ENCODE data around the gene RTN3. TPM values are rescaled to one million over a fixed set of nuclear protein-coding genes. Genes with fewer than 3 reads are reported as not detected.

RTN3 gene
- total RNA-seq, 2 donors from 2014 or later: 89.9 to 91.3 TPM

DNA sequence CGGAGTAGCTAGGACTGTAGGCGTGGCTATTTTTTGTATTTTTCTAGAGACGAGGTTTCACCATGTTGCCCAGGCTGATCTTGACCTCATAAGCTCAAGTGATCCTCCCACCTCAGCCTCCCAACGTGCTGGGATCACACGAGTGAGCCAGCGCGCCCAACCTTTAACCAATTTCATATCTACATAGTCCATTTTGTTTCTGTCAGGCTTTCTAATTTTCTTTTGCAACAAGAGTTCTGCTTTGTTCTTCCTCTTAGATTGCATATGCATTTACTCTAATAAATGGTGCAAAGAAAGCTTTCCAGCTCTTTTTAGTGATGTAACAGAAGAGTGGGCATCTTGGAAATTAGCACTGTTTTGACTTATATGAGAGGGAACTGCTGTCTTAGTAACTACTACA, 13.3 kb downstream of the RTN3 start:
- no peak for DNase-seq
- Mint-ChIP-seq H3K4me3 (no peak overlapping the region), H3K27ac (no peak overlapping the region), H3K4me1 (ENCODE audit: low read depth) (peaks cover 19% of the 10 kb centered on the region), H3K9me3 (no peaks in the 10 kb centered on the region), H3K27me3 (ENCODE audit: low read depth) (no peaks in the 10 kb centered on the region), H3K36me3 (ENCODE audit: insufficient read depth in 2 of 2) (peaks cover 0 to 5% of the 10 kb centered on the region in 2 donors)
- ATAC-seq (replicated peaks in 1 of 2): no peak

DNA sequence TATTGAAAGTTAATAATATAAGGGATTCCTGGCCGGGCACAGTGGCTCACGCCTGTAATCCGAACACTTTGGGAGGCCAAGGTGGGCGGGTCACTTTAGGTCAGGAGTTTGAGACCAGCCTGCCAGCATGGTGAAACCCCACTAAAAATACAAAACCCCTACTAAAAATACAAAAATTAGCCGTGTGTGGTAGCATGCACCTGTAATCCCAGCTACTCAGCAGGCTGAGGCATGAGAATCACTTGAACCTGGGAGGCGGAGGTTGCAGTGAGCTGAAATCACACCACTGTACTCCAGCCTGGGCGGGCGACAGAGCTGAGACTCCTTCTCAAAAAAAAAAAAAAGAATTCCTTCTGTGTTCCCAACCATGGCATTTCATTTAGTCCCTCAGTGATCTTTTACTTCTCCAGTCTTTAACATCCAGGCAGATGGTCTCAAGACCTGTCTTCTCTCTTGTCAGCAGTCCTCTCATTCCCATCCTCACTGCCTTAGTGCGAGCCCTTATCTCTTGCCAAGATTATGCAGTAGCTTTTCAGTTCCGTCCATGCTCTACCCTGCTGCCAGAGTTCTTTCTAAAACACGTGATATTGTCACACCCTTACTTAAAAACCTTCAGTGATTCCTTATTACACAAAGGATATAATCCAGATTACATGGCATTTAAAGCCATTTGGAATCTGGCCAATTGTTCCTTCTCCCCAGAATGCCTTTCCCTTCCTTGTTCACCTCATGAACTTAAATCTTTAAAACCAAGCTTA, 17.9 kb downstream of the RTN3 start:
- no peak for ATAC-seq (replicated peaks in 1 of 2)
- no peak for DNase-seq
- H3K27me3 Mint-ChIP-seq (ENCODE audit: low read depth): no peaks in the 10 kb centered on the region

DNA sequence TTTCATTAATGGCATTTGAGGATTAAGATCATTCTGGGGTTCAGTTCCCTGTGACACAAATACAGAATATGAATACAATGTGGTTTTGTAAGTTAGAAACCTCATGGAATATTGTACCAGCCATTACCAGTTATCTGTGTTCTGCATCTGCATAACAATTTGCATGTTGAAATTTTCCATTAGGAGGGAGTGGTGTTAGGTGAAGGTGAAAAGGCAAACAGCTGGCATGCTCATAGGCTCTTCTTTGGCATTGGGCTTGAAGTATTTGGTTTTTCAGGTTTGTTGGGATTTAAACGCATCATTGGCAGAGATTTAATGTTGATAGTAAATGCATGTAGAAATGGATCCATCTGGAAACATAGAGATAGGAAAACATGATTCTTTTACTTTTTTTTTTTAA, 18.6 kb downstream of the RTN3 start:
- ATAC-seq (replicated peaks in 1 of 2) (no peak), DNase-seq (no peak)
- no peaks in the 10 kb centered on the region for H3K9me3 Mint-ChIP-seq
- H3K36me3 Mint-ChIP-seq (ENCODE audit: insufficient read depth in 2 of 2): no peaks in the 10 kb centered on the region
- no peaks in the 10 kb centered on the region for H3K27me3 Mint-ChIP-seq (ENCODE audit: low read depth)
- peaks cover 15% of the 10 kb centered on the region for H3K4me1 Mint-ChIP-seq (ENCODE audit: low read depth)
- H3K27ac Mint-ChIP-seq: no peak overlapping the region
- H3K4me3 Mint-ChIP-seq: no peak overlapping the region

More for the DNA sequence above, 17.9 kb downstream of the RTN3 start:
- Mint-ChIP-seq H3K27ac (no peak overlapping the region), H3K4me3 (no peak overlapping the region), H3K4me1 (ENCODE audit: low read depth) (peaks cover 11% of the 10 kb centered on the region), H3K9me3 (no peaks in the 10 kb centered on the region), H3K36me3 (ENCODE audit: insufficient read depth in 2 of 2) (no peaks in the 10 kb centered on the region)

DNA sequence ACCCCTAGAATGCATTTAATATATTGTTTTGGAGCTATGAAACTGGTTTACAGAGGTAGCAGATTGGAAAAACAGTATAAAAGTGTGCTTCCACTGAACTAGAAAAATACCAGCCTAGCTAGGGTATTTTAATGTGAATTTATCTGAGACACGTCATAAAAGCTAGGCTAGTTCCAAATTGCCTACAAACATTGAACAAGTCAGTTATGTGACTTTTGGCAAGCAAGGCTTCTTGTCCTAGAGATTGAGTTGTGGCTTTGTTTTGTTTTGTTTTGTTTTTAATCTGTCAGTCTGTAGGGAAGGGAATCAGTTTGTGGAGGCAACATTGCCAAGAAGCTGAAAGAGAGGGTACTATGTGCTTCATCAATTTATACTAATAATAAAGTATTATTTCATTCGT, 24.2 kb downstream of the RTN3 start:
- DNase-seq: no peak
- Mint-ChIP-seq H3K9me3 (no peaks in the 10 kb centered on the region), H3K4me3 (no peak overlapping the region), H3K27me3 (ENCODE audit: low read depth) (no peaks in the 10 kb centered on the region), H3K36me3 (ENCODE audit: insufficient read depth in 2 of 2) (no peaks in the 10 kb centered on the region), H3K4me1 (ENCODE audit: low read depth) (peaks cover 9% of the 10 kb centered on the region), H3K27ac (no peak overlapping the region)
- ATAC-seq (replicated peaks in 1 of 2): no peak

DNA sequence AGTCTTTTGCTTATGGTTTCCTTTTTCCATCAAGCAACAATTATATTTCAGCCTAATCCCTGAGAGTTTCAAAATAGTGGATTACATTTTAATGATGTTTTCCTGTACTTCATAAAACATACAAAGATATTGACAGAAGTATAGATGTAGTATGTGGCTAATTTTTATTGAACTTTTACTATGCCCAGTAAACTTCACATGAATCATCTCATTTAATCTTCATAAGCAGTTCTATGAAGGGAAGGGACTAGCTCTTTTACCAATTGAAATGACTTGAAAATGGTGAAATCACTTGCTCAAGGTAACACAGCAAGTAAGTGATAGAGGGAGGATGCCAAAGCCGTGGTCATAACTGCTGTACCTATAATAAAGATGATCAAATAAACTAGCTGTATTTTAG, 27.5 kb downstream of the RTN3 start:
- Mint-ChIP-seq H3K9me3 (no peaks in the 10 kb centered on the region), H3K27me3 (ENCODE audit: low read depth) (no peaks in the 10 kb centered on the region), H3K27ac (no peak overlapping the region), H3K36me3 (ENCODE audit: insufficient read depth in 2 of 2) (no peaks in the 10 kb centered on the region), H3K4me1 (ENCODE audit: low read depth) (peaks cover 20% of the 10 kb centered on the region), H3K4me3 (no peak overlapping the region)
- no peak for DNase-seq
- ATAC-seq (replicated peaks in 1 of 2): no peak

DNA sequence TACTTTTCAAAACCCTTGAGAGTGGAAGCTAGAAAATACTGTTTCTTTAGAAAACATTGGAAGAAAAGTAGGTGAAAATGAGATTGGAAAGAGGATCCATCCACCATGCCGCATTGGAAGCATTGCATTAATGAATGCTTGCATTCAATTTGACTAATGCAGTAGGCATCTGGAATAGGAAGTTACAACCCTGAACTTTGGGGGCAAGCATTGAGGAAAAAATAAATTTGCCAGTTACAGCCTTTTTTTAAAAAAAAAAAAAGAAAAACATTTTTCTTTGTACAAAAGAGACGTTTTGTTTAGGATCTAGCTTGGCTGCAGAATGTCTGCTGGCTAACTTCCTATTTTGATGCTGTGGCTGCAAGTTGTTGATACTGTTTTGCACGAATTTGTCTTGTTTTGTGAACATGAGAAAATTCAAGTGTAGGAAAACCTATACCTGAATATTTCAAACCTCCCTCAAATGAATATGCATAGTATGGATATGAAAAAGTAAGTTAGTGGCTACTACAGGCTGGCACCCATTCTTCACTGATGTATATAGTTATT, 28.1 kb downstream of the RTN3 start:
- Mint-ChIP-seq H3K27me3 (ENCODE audit: low read depth) (no peaks in the 10 kb centered on the region), H3K4me1 (ENCODE audit: low read depth) (peaks cover 20% of the 10 kb centered on the region), H3K9me3 (no peaks in the 10 kb centered on the region), H3K4me3 (no peak overlapping the region), H3K36me3 (ENCODE audit: insufficient read depth in 2 of 2) (peaks cover 0 to under 1% of the 10 kb centered on the region in 2 donors), H3K27ac (no peak overlapping the region)
- ATAC-seq (replicated peaks in 1 of 2) (no peak), DNase-seq (no peak)

DNA sequence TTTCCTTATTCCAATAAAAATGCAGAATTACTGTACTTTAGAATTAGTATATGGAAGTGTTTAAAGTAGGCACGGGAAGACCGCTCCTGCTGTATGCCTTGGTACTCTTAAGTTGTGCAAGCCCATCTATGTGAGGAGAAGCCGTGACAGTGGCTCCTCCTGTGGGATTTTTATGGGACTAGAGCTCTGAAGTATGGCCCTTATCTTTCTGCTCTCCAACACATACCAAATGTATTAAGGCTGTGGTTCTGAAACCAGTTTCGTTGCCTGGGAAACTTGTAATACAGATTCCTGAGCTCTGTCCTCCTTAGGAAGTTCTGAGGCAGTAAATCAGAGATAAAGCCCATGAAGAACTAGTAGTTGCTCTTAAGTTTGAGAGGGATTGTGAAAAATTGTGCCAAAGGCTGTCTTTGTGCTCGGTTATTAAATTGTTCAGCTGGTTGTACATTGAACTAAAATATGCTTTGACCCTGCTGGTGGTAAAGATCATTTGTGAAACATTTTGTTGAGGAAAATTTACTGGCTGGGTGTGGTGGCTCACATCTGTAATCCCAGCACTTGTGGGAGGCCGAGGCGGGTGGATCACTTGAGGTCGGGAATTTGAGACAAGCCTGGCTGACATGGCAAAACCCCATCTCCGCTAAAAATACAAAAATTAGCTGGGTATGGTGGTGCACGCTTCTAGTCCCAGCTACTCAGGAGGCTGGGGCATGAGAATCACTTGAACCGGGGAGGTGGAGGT, 29.3 kb downstream of the RTN3 start:
- DNase-seq: no peak

DNA sequence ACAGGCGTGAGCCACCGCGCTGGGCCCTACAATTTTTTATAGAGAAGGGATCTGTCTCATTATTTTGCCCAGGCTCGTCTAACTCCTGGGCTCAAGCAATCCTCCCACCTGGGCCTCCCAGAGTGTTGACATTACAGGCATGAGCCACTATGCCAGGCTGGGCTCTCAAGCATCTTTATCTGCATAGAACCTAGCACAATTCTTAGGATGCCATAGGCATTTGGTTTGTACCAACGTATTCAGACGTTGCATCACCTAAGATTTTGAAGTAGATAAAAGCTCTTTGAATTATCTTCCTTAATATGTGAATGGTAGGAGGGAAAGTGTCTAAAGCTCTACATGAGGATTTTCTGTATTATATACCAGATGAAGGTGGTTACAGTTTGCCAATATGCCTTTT, 30.5 kb downstream of the RTN3 start:
- Mint-ChIP-seq H3K9me3 (no peaks in the 10 kb centered on the region), H3K27me3 (ENCODE audit: low read depth) (no peaks in the 10 kb centered on the region), H3K4me3 (no peak overlapping the region), H3K27ac (no peak overlapping the region), H3K36me3 (ENCODE audit: insufficient read depth in 2 of 2) (peaks cover 0 to 2% of the 10 kb centered on the region in 2 donors), H3K4me1 (ENCODE audit: low read depth) (peaks cover 16% of the 10 kb centered on the region)
- DNase-seq: no peak
- no peak for ATAC-seq (replicated peaks in 1 of 2)

More for the DNA sequence above, 29.3 kb downstream of the RTN3 start:
- Mint-ChIP-seq H3K9me3 (no peaks in the 10 kb centered on the region), H3K36me3 (ENCODE audit: insufficient read depth in 2 of 2) (peaks cover 0 to 2% of the 10 kb centered on the region in 2 donors), H3K27ac (no peak overlapping the region), H3K4me1 (ENCODE audit: low read depth) (peaks cover 16% of the 10 kb centered on the region), H3K4me3 (no peak overlapping the region), H3K27me3 (ENCODE audit: low read depth) (no peaks in the 10 kb centered on the region)
- ATAC-seq (replicated peaks in 1 of 2): no peak

DNA sequence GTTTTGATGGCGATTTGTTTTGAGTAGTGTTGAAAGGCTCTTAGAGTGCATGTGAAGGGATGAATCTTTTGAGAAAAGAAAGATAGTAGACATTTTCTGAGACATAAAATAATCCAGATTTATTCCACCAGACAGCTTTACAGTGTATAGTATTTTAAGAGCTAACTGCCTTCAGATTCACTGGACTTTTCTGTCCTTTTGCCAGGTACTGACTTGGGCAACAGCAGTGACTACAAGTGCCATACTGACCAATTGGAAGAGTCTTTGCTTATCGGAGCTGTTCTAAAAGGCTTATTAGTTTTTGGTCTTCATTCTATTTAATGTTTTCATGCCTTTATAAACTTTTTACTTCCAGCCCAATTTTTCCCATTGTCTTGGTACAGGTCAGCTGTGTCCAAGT, 32.5 kb downstream of the RTN3 start:
- H3K27me3 Mint-ChIP-seq (ENCODE audit: low read depth): no peaks in the 10 kb centered on the region
- H3K4me1 Mint-ChIP-seq (ENCODE audit: low read depth): peaks cover 19% of the 10 kb centered on the region
- no peak overlapping the region for H3K27ac Mint-ChIP-seq
- peaks cover 0 to 2% of the 10 kb centered on the region in 2 donors for H3K36me3 Mint-ChIP-seq (ENCODE audit: insufficient read depth in 2 of 2)
- DNase-seq (no peak), ATAC-seq (replicated peaks in 1 of 2) (no peak)
- no peak overlapping the region for H3K4me3 Mint-ChIP-seq
- no peaks in the 10 kb centered on the region for H3K9me3 Mint-ChIP-seq

DNA sequence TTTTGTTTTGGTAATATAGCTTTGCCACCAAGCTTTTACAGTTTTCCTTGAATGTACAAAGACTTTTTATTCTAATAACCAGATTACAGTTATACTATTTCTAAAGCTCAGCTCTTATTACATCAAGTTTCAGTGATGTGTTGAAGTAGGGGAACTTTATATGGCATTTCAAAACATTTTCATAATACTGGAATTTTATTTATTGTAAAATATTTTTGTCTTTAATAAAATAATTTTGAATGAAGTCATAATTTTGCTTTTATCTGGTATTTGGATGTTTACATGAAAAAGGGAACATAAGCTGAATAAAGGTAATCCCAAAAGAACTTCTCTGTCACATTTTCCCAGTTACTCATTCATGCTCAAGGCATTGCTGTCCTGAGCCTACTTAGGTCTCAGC, 34.7 kb downstream of the RTN3 start:
- no peak overlapping the region for H3K27ac Mint-ChIP-seq
- DNase-seq: no peak
- peaks cover 13% of the 10 kb centered on the region for H3K4me1 Mint-ChIP-seq (ENCODE audit: low read depth)
- H3K36me3 Mint-ChIP-seq (ENCODE audit: insufficient read depth in 2 of 2): peaks cover 0 to 2% of the 10 kb centered on the region in 2 donors
- no peaks in the 10 kb centered on the region for H3K27me3 Mint-ChIP-seq (ENCODE audit: low read depth)
- ATAC-seq (replicated peaks in 1 of 2): no peak
- no peak overlapping the region for H3K4me3 Mint-ChIP-seq
- H3K9me3 Mint-ChIP-seq: no peaks in the 10 kb centered on the region

DNA sequence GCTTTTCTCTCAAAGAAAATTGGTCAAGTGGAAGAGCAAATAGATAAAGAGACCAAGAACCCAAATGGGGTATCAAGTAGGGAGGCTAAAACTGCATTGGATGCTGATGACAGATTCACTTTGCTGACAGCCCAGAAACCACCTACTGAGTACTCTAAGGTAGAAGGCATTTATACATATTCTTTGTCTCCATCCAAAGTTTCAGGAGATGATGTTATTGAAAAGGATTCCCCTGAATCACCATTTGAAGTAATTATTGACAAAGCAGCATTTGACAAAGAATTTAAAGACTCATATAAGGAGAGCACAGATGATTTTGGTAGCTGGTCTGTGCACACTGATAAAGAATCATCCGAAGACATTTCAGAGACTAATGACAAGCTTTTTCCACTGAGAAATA, 37.7 kb downstream of the RTN3 start:
- ATAC-seq (replicated peaks in 1 of 2) (no peak), DNase-seq (no peak)
- Mint-ChIP-seq H3K9me3 (no peaks in the 10 kb centered on the region), H3K4me1 (ENCODE audit: low read depth) (peaks cover 5% of the 10 kb centered on the region), H3K4me3 (no peak overlapping the region), H3K27me3 (ENCODE audit: low read depth) (no peaks in the 10 kb centered on the region), H3K27ac (no peak overlapping the region), H3K36me3 (ENCODE audit: insufficient read depth in 2 of 2) (peaks cover 0 to 2% of the 10 kb centered on the region in 2 donors)

DNA sequence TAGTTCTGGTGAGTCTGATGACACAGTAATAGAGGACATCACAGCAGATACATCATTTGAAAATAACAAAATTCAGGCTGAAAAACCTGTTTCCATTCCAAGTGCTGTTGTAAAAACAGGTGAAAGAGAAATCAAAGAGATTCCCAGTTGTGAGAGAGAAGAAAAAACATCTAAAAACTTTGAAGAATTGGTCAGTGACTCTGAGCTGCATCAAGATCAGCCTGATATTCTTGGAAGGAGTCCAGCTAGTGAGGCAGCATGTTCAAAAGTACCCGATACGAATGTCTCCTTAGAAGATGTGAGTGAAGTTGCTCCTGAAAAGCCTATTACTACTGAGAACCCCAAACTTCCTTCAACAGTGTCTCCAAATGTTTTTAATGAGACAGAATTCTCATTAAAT, 38.7 kb downstream of the RTN3 start:
- peaks cover 5% of the 10 kb centered on the region for H3K4me1 Mint-ChIP-seq (ENCODE audit: low read depth)
- ATAC-seq (replicated peaks in 1 of 2) (no peak), DNase-seq (no peak)
- no peaks in the 10 kb centered on the region for H3K36me3 Mint-ChIP-seq (ENCODE audit: insufficient read depth in 2 of 2)
- no peaks in the 10 kb centered on the region for H3K9me3 Mint-ChIP-seq
- H3K27me3 Mint-ChIP-seq (ENCODE audit: low read depth): no peaks in the 10 kb centered on the region
- H3K27ac Mint-ChIP-seq: no peak overlapping the region
- H3K4me3 Mint-ChIP-seq: no peak overlapping the region

DNA sequence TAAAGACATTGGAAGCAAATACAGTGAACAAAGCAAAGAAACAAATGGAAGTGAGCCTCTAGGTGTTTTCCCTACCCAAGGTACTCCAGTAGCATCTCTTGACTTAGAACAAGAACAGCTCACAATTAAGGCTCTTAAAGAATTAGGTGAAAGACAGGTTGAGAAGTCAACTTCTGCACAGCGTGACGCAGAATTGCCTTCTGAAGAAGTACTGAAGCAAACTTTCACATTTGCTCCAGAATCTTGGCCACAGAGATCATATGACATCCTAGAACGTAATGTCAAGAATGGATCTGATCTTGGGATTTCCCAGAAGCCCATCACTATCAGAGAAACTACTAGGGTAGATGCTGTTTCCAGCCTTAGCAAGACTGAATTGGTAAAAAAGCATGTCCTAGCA, 39.3 kb downstream of the RTN3 start:
- Mint-ChIP-seq H3K4me1 (ENCODE audit: low read depth) (peaks cover 5% of the 10 kb centered on the region), H3K27ac (no peak overlapping the region), H3K36me3 (ENCODE audit: insufficient read depth in 2 of 2) (no peaks in the 10 kb centered on the region), H3K4me3 (no peak overlapping the region), H3K27me3 (ENCODE audit: low read depth) (no peaks in the 10 kb centered on the region), H3K9me3 (no peaks in the 10 kb centered on the region)
- DNase-seq (no peak), ATAC-seq (replicated peaks in 1 of 2) (no peak)
